ENCODE measurements around the gene SFPQ.
"Not testable (repeated sequence)": the region's sequence is repeated elsewhere in the genome, so short reads cannot be mapped to it uniquely, and the experiment has no call there.

SFPQ gene

GRCh38 chr1:35187816-35188342 is 5.1 kb downstream of the SFPQ start:
- no peak for DNase-seq

DNA sequence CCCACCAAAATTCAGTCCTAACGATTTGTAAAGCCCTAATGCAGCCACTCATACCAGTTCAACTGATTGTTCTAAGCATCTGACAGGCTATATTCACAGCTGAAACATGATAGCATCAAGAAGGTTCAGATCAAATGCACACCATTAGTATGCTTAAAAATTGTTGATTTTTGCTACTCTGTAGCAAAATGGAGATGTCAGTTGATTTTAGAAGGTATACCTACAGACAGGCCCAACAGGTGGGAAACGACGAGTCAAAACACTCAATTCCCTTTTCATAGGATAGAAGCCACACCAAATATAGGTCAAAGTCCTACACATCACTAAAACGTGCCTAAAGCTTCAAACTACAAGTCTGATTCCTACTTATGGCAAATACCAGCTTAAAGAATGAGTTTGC is 6.7 kb downstream of the SFPQ start:
- no peak for DNase-seq

- no peak for DNase-seq
Measured at GRCh38 chr1:35185200-35185599, 7.7 kb downstream of the SFPQ start.

- no peak for DNase-seq
Measured at GRCh38 chr1:35184495-35185199, 8.3 kb downstream of the SFPQ start.

DNA sequence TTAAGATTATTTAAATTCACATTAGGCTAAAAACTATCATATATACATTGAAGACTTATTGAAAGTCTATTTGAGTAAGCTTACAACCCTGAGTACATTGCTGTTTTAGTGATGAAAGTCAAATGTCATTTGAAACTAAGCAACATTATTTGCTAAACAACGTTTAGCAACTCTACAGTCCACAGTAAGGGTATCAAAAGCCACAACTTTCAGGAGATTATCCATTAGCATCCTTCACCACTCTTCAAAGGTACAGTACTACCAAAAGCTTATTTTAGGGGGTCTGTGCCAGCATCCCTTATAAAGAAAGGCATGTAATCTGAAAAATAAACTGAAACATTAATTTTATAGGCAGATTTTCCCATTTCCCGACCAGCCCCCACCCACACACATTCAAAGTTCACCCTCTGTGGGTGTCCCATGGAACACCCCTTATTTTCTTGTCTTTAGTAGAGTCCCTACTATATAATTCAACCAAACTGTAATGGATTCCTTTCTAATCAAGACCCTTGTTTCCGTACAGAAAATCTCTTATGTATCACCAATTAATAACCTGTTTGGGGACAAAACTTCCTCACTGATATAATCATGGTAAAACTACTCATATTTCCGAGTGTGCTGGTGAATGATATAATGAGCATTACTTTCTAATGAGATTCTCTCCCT is 11.0 kb downstream of the SFPQ start:
- DNase-seq, result no peak

DNA sequence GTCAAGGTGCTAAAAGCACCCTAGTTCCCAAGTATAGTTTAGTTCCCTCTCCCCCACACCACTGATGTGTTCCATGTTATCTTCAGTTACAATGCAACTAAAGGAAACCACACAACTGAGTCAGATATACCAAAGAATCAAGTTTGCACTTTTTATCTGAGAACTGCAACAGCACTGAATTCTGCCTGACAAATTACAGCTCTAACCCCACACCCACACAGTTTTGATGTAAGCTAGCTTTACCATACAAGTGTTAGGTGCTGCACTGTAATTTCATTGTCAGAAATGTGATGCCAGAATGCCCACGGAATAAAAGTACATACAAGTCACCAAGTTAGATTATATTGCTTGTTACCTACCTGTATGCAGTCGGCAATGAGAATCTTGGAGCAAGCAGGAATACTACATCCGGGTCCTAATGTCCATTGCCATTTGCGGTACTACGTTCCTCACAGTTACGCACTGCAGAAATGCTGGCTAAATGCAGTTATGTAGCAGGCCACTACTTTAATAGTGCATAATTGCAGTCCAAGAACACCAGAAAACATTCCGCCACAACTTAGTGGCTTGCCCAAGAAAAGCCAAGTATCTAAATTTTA is 12.1 kb downstream of the SFPQ start:
- no peak for DNase-seq

GRCh38 chr1:35179908-35180307 is 13.0 kb downstream of the SFPQ start:
- no peak for DNase-seq

- no peak for DNase-seq
Measured at GRCh38 chr1:35178874-35179380, 14.0 kb downstream of the SFPQ start.

DNA sequence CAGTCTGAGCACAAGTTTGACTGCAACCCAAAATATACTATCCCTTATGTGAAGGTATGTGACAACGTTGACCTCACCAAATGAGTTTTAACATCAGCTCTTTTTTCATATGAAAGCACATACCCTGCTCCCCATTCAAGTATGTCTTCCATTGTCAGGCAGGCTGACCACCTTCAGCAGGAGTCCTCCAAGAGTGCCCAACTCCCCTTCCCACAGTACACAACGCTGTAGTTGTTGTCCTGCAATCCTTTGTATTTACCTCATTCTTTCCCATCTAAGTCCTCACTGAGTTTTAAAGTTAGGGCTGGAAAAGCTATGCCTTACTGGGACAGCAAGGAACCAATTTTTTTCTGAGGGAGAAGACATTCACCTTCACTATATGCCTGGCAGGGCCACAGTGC is 14.7 kb downstream of the SFPQ start:
- no peak for DNase-seq

DNA sequence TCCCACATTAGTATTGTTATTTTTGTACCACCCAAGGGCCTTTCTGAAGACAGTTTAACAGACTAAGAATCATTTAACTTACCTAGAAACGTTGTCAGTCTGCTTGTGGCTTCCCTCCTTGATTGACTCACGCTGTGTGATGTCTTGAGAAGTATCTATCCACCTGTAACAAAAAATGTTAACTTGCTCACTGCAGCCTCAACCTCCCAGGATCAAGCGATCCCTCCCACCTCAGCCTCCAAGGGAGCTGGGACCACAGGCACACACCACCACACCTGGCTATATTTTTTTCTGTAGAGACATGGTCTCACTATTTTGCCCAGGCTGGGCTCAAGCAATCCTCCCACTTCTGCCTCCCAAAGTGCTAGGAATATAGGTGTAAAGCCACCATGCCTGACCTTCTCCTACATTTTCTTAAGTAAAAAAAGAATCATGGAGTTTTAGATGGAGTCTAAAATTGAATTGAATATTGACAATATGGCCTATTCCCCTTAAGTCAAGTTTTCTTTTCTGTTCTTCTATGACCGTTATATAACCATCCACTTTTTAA is 15.6 kb downstream of the SFPQ start:
- DNase-seq, result no peak

DNA sequence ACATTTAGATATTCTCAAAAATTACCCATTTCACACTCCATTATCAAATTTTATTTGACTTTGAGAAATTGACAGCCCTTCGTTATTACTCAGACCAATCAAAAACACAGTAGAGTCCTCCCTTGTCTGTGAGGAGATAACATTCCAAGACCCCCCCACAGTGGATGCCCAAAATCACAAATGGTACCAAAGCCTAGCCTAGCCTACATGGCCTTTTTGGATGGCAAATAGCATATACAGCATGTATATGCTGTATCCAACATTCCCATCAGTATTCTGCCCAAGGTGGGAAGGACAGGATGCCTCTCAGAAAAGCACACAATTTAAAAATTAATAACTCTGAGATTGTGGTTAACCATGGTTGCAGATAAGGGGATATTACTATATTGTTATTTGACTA is 17.3 kb downstream of the SFPQ start:
- DNase-seq, result no peak

GRCh38 chr1:35175098-35175576 is 17.8 kb downstream of the SFPQ start:
- no peak for DNase-seq

- DNase-seq, result no peak
Measured at GRCh38 chr1:35173909-35174540, 18.9 kb downstream of the SFPQ start.

DNA sequence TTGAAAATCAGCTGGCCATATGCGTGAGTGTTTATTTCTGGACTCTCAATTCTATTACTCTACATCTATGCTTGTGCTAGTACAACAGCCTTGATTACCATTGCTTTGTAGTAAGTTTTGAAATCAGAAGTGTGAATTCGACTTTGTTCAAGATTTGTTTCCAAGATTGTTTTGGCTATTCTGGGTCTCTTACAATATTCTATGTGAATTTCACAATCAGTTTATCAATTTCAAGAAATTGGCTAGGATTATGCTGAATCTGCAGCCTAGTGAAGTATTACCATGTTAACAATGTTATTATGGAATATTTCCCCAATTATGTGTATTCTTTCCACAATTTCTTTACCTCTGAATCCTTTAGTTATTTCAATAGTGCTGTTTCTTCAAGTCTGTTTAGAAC is 19.5 kb downstream of the SFPQ start:
- no peak for DNase-seq

DNA sequence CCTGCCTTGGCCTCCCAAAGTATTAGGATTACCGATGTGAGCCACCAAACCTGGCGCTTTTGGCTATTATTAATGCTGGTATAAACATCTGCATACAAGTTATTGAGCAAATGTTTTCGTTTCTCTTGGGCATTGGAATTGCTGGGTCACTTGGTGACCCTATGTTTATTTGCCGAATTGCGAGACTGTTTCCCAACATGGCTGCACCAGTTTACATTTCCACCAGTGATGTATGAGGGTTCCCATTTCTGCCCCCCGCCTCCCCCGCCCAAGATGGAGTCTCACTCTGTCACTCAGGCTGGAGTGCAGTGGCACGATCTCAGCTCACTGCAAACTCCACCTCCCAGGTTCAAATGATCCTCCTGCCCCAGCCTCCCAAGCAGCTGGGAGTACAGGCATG is 20.9 kb downstream of the SFPQ start:
- no peak for DNase-seq

DNA sequence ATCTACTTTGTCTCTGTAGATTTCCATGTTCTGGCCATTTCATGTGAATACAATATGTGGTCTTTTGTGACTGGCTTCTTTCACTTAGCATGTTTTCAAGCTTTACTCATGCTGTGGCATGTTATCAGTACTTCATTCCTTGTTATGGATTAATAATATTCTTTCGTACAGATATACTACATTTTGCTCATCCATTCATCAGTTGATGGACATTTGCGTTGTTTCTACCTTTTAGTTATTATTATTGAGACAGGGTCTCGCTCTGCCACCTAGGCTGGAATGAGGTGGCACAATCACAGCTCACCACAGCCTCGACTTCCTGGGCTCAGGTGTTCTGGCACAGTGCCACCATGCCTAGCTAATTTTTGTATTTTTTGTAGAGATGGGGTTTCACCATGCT is 21.4 kb downstream of the SFPQ start:
- no peak for DNase-seq

DNA sequence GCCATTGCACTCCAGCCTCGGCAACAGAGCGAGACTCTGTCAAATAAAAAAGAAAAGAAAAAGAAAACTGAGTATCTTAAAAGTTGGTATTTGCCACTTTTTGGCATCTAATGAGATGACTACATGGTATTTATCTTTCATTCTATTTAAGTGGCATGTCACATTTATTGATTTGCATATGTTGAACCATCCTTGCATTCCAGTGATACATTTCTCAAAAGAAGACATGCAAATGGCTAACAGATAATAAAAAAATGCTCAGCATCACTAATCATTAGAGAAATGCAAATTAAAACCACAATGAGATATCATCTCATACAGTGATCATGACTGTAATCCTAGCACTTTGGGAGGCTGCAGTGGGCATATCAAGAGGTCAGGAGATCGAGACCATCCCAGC is 28.1 kb downstream of the SFPQ start:
- DNase-seq, result no peak

DNA sequence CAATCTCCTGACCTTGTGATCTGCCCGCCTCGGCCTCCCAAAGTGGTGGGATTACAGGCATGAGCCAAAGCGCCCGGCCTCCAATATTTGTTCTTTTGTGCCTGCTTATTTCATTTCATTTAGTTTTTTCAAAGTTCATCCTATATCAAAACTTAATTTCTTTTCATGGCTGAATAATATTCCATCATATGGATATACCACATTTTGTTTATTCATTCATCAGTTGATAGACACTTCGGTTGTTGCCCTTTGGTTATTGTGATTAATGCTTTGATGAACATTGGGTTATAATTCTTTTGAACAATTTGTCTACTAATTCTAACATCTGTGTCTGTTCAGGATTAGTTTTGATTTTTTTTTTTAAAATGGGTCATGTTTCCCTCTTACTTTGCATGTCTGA is 41.7 kb downstream of the SFPQ start:
- DNase-seq, result no peak

- not testable (repeated sequence) for DNase-seq
Measured at GRCh38 chr1:35145892-35146549, 46.9 kb downstream of the SFPQ start.

- no peak for DNase-seq
Measured at GRCh38 chr1:35143737-35144508, 49.0 kb downstream of the SFPQ start.

DNA sequence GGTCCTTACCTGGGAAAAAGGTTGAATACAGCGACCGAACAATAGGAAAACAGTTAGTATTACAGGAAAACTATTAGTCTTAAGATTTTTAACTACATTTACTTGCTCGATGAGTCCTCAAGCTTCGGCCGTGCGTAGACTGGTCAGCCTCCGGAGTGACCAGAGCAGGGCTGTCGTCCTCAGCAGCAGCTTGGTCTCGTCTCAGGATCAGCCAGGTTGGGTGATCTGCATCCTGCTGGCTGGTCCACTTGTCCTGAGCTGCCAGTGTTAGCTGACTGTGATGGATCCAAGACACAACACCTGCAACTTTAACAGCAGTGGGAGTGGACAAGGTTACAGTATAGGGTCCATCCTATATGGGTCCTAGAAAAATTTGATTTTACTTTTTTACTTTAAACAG is 50.2 kb downstream of the SFPQ start:
- DNase-seq, result not testable (repeated sequence)

DNA sequence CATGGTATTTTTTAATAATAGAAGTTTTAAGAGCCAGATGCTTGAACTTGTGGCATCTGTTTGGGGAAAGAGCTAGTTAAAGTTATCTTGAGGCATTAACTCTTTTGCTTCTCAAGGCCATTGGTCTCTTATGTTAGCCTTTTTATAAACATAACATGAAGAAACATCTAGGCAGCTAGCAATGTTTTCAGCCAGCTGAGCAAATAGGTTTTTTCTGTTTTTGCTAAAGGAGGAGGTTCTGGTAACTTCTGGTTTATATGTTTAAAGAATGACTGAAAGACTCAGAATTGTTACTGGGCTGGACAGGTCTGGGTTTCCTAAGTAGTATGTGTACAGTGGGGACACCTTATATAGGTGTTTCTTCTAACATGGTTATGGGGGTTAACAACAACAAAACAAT is 50.7 kb downstream of the SFPQ start:
- not testable (repeated sequence) for DNase-seq

All from cerebellar nuclear complex (tissue), 1 donor.